AG04450 (cell line): ENCODE measurements around the gene DIP2C. TPM values are rescaled to one million over a fixed set of nuclear protein-coding genes. Genes with fewer than 3 reads are reported as not detected.
"Not testable (repeated sequence)": the region's sequence is repeated elsewhere in the genome, so short reads cannot be mapped to it uniquely, and the experiment has no call there.

Experiments
- CTCF ChIA-PET: fragments of 300-600, 350-600 bp; formaldehyde crosslinking; extraction: SDS; loops from one replicate; lab custom pipeline; 2022; ENCODE audit warnings: antibody characterized with exemption, inconsistent platforms; lab: Charles Lee
- POLR2A ChIA-PET: fragments of 350-600 bp; formaldehyde crosslinking; extraction: SDS; loops from one replicate; lab custom pipeline; 2021; ENCODE audit warnings: antibody characterized with exemption, inconsistent platforms; lab: Yijun Ruan, JAX
- DNase-seq: peaks from one replicate; pipeline ENCODE4 v3.0.0-alpha.2; 2011; ENCODE audit warnings: low read depth, low spot score
- H3K27ac ChIP-seq: one replicate; pipeline ENCODE4 v1.5.1; 2012; ENCODE audit warnings: low read depth, low read length, control low read depth
- H3K27me3 ChIP-seq: one replicate; pipeline ENCODE4 v1.6.0; 2012; ENCODE audit warnings: low read length; ENCODE audit not compliant: control insufficient read depth, insufficient read depth
- H3K4me3 ChIP-seq: 2 replicates; pipeline ENCODE4 v1.5.1; 2011; ENCODE audit warnings: mild to moderate bottlenecking, low read depth, low read length, control low read depth
- H3K9me3 ChIP-seq: 2 replicates; pipeline ENCODE4 v1.5.1; 2012; ENCODE audit warnings: low read length; ENCODE audit not compliant: control insufficient read depth, insufficient read depth
- polyA plus RNA-seq: library from polyadenylated mRNA; depleted of rRNA; stranded (reverse); fragments of >200 nt; gene quantifications from 2 replicates; pipeline ENCODE4 v1.2.3, GENCODE V29; 2011
- TF ChIP-seq, protein P1 (sequence below): IDR thresholded peaks from 2 replicates; pipeline ENCODE4 v1.5.1; 2011; ENCODE audit warnings: low read depth, low read length, control low read depth, inconsistent platforms

Gene DIP2C
- polyA plus RNA-seq, 1 experiment: 9.6 TPM

DNA sequence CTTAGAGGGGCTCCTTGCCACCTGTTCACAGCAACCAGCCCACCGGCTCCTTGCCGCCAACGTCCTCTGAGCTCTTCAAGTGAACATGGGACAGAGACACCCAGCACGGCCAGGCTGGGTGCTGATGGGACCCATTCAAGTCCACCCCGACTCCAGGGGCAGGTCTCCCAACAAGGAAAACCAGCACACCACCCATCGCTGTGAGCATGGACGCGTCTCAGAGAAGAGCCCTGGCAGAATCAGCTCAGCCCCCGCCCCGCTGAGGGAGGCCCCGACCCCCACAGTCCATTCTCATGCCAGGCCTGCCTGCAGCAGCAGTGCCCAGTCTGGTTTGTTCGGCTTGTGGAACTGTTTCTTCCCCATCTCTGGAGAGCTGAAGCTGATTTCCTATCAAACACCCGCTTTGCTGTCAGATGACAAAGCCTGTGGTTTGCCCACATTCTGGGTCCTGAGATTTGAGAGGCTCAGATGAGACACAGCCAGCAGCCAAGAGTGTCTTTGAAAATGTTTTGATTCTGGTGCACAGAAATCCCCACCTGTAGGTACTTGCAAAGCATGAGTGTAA, 337.6 kb downstream of the DIP2C start:
- ChIA-PET POLR2A (no interaction called here), CTCF (no interaction called here)
- TF ChIP-seq, protein P1, sequence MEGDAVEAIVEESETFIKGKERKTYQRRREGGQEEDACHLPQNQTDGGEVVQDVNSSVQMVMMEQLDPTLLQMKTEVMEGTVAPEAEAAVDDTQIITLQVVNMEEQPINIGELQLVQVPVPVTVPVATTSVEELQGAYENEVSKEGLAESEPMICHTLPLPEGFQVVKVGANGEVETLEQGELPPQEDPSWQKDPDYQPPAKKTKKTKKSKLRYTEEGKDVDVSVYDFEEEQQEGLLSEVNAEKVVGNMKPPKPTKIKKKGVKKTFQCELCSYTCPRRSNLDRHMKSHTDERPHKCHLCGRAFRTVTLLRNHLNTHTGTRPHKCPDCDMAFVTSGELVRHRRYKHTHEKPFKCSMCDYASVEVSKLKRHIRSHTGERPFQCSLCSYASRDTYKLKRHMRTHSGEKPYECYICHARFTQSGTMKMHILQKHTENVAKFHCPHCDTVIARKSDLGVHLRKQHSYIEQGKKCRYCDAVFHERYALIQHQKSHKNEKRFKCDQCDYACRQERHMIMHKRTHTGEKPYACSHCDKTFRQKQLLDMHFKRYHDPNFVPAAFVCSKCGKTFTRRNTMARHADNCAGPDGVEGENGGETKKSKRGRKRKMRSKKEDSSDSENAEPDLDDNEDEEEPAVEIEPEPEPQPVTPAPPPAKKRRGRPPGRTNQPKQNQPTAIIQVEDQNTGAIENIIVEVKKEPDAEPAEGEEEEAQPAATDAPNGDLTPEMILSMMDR: no peak

DNA sequence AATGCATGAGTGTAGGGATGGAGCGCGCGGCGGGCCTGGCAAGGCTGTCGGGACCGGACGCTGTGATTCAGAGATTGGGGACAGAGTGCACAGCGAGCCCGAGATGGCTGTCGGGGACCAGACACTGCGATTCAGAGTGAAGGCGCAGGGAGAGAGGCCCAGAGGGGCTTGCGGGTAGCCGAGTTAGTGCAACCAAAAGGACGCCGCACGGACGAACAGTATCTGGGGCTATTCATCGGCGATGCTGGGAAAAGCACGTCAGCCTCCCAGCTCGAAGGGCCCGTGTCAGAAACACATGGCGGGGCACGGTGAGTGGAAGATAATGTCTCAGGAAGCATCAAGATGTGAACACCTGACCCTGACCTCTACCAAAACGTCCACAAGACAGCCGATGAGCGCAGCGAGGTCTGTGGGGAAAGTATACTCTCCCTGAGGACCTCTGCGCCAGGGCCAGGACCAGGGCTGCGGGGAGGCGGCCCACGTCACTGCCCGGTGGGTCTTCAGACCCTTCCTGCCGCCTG, 338.4 kb downstream of the DIP2C start:
- peaks cover 15% of the 10 kb centered on the region for H3K9me3 ChIP-seq
- no peak for DNase-seq
- H3K27ac ChIP-seq: no peak overlapping the region
- ChIA-PET POLR2A (no interaction called here), CTCF (no interaction called here)
- TF ChIP-seq, protein P1: no peak
- no peak overlapping the region for H3K4me3 ChIP-seq
- no peaks in the 10 kb centered on the region for H3K27me3 ChIP-seq

More for the DNA sequence above, 337.6 kb downstream of the DIP2C start:
- Histone ChIP-seq H3K27ac (no peak overlapping the region), H3K4me3 (no peak overlapping the region), H3K9me3 (peaks cover 15% of the 10 kb centered on the region), H3K27me3 (no peaks in the 10 kb centered on the region)
- DNase-seq: no peak

DNA sequence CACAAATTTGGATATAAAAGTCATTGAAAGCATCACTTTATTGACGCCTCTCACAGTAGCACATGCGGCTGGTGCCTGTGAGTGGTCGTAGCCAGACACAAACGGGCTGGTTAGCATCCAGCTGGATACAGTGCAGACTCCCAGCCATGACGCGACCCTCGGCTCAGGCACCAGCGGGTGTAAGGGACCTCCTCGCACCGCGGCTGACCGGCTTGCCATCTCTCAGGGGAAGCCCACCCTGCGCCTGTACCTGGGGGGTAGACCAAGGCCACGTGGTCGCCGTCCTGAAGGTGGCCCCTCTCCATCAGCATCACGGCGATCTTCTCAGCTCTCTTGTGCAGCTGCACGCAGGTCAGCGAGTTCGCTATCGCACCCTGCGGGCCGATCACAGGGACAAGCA, 340.4 kb downstream of the DIP2C start:
- ChIA-PET CTCF (no interaction called here), POLR2A (no interaction called here)
- peaks cover 15% of the 10 kb centered on the region for H3K9me3 ChIP-seq
- TF ChIP-seq, protein P1: no peak
- no peaks in the 10 kb centered on the region for H3K27me3 ChIP-seq
- H3K27ac ChIP-seq: no peak overlapping the region
- H3K4me3 ChIP-seq: no peak overlapping the region
- DNase-seq: no peak

DNA sequence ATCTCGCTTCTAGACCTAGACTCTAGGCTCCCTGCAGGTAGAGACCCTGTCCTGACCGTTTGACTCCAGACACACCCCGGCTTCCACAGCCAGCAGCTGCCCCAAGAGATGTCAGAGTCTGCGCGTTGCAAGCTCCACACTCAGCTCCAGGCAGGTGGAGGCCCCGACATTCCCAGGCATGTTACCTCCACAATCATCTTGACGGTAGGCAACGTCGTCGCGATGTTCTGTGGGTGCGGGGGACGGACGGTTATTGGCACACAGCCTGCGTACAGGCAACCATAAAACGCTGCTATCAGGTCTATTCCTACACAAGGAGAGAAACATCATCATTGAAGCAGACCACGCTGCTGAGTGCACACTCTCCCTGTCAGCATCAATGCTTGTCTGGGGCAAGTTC, 341.0 kb downstream of the DIP2C start:
- Histone ChIP-seq H3K27ac (no peak overlapping the region), H3K27me3 (no peaks in the 10 kb centered on the region), H3K4me3 (no peak overlapping the region), H3K9me3 (peaks cover 15% of the 10 kb centered on the region)
- CTCF ChIA-PET: no interaction called here
- POLR2A ChIA-PET: no interaction called here
- TF ChIP-seq, protein P1: no peak
- no peak for DNase-seq

DNA sequence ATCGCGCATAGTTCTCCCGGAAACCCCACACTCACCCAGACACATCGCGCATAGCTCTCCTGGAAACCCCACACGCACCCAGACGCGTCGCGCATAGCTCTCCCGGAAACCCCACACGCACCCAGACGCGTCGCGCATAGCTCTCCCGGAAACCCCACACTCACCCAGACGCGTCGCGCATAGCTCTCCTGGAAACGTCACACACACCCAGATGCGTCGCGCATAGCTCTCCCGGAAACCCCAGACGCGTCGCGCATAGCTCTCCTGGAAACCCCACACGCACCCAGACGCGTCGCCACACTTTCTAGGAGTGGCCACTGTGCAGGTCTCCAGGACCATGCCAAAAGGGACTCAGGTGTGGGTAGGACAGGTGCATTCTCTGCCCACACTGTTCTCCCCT, 341.7 kb downstream of the DIP2C start:
- H3K9me3 ChIP-seq: peaks cover 15% of the 10 kb centered on the region
- CTCF ChIA-PET, H3K27me3 ChIP-seq, H3K27ac ChIP-seq, POLR2A ChIA-PET, H3K4me3 ChIP-seq, DNase-seq: not testable (repeated sequence)

DNA sequence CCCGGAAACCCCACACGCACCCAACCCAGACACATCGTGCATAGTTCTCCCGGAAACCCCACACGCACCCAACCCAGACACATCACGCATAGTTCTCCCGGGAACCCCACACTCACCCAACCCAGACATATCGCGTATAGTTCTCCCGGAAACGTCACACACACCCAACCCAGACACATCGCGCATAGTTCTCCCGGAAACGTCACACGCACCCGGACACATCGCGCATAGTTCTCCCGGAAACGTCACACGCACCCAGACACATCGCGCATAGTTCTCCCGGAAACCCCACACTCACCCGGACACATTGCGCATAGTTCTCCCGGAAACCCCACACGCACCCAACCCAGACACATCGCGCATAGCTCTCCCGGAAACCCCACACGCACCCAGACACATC, 342.3 kb downstream of the DIP2C start:
- DNase-seq, H3K27ac ChIP-seq, CTCF ChIA-PET, H3K4me3 ChIP-seq, POLR2A ChIA-PET, H3K27me3 ChIP-seq: not testable (repeated sequence)
- H3K9me3 ChIP-seq: peaks cover 15% of the 10 kb centered on the region
